ENCODE data around the gene MACROD2. TPM values are rescaled to one million over a fixed set of nuclear protein-coding genes. Genes with fewer than 3 reads are reported as not detected.
A peak's percentile ranks its signal among the peaks of the same experiment; 100 is the strongest.

The MACROD2 gene
- total RNA-seq, 4 donors from 2014 or later, result 4.0 to 14.1 (median 10.4) TPM

DNA sequence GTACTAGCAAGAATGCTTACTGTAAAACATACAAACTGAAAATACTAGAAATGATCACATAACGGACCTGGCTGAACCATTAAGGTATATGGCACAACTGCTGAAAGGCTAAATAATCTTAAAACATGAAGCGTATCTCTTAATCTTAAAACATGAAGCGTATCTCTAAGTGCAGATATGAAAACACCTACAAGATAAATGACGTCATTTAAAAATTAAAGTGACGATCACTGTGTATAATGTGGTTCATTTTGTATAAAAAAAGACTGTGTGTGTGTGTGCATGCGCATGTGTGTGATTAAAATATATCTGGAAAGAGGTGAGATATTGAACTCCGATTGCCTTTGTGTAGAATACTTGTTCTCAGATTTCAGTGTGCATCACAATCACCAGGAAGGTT lies 1797.5 kb downstream of the MACROD2 start:
- Histone ChIP-seq H3K4me3 (no peak overlapping the region), H3K9me3 (no peaks in the 10 kb centered on the region), H3K36me3 (no peaks in the 10 kb centered on the region), H3K4me1 (peaks cover 0 to 17% (median 0%) of the 10 kb centered on the region in 4 donors), H3K27me3 (no peaks in the 10 kb centered on the region), H3K27ac (no peak overlapping the region)
- TF ChIP-seq POLR2A (IDR thresholded peaks at IDR 0.05) (no peak), EP300 (IDR thresholded peaks at IDR 0.05) (no peak)
- TF ChIP-seq, protein P1, sequence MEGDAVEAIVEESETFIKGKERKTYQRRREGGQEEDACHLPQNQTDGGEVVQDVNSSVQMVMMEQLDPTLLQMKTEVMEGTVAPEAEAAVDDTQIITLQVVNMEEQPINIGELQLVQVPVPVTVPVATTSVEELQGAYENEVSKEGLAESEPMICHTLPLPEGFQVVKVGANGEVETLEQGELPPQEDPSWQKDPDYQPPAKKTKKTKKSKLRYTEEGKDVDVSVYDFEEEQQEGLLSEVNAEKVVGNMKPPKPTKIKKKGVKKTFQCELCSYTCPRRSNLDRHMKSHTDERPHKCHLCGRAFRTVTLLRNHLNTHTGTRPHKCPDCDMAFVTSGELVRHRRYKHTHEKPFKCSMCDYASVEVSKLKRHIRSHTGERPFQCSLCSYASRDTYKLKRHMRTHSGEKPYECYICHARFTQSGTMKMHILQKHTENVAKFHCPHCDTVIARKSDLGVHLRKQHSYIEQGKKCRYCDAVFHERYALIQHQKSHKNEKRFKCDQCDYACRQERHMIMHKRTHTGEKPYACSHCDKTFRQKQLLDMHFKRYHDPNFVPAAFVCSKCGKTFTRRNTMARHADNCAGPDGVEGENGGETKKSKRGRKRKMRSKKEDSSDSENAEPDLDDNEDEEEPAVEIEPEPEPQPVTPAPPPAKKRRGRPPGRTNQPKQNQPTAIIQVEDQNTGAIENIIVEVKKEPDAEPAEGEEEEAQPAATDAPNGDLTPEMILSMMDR (IDR thresholded peaks at IDR 0.05), result no peak
- 92 to 95% methylated on average over 7 of the region's 7 CpGs for WGBS, 2 donors
- DNase-seq (ENCODE audit: low spot score in 2 of 2), result no peak

- H3K9me3 ChIP-seq, result no peaks in the 10 kb centered on the region
- H3K36me3 ChIP-seq, result no peaks in the 10 kb centered on the region
- no peak overlapping the region for H3K4me3 ChIP-seq
- H3K4me1 ChIP-seq, result peaks cover 0 to 4% (median 0%) of the 10 kb centered on the region in 4 donors
- 81 to 86% methylated on average over 5 of the region's 5 CpGs for WGBS, 2 donors
- peak overlapping the region in 2 of 4 donors; percentile 38 to 76 for H3K27ac ChIP-seq
- DNase-seq (ENCODE audit: low spot score in 2 of 2), result no peak
- TF ChIP-seq, protein P1 (IDR thresholded peaks at IDR 0.05), result no peak
- TF ChIP-seq EP300 (IDR thresholded peaks at IDR 0.05), result no peak
- TF ChIP-seq POLR2A (IDR thresholded peaks at IDR 0.05), result no peak
- no peaks in the 10 kb centered on the region for H3K27me3 ChIP-seq
Observed at GRCh38 chr20:15794409-15794808, 1799.1 kb downstream of the MACROD2 start.

DNA sequence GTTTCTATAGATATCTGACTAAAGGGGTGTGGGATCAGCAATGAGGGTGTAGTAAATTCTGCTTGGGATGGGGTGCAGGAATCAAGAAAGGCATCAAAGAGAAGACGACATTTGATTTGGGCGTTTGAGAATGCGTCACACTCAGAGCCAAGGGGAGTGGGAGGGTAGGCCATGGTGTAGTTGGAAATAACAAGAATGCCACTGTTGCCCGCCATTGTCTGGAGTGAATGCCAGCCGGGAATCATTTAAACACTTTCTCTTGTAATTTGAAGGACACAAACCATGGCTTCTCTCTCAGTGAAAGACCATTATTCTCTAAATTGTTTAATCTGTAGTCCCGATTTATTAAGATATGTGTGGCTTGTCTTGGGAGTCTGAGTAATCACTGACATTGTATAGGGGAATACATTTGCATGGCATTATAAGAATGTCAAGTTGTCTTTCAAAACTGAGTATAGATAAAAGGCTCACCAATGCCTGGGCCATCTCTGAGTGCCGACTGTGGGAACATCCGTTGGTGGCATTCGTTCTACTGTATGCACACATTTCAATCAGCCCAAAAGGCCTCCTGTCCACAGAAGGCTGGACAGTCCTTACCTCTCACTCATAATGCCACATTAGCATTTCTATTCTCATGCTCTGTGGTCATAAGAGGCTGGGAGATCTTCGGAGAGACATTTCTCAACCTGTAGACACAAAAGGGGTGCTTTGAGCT lies 1800.1 kb downstream of the MACROD2 start:
- TF ChIP-seq POLR2A (IDR thresholded peaks at IDR 0.05), result no peak
- TF ChIP-seq, protein P1 (IDR thresholded peaks at IDR 0.05), result no peak
- TF ChIP-seq EP300 (IDR thresholded peaks at IDR 0.05), result no peak
- WGBS, 2 donors, result 50 to 61% methylated on average over 10 of the region's 10 CpGs

GRCh38 chr20:15799871-15800270 lies 1804.6 kb downstream of the MACROD2 start:
- Histone ChIP-seq H3K27ac (peak overlapping the region in 2 of 4 donors; percentile 55 to 63), H3K4me3 (no peak overlapping the region), H3K27me3 (no peaks in the 10 kb centered on the region), H3K36me3 (no peaks in the 10 kb centered on the region), H3K4me1 (no peaks in the 10 kb centered on the region), H3K9me3 (peaks cover 0 to 3% (median 0%) of the 10 kb centered on the region in 4 donors)
- TF ChIP-seq, protein P1 (IDR thresholded peaks at IDR 0.05), result no peak
- no peak for TF ChIP-seq POLR2A (IDR thresholded peaks at IDR 0.05)
- no peak for TF ChIP-seq EP300 (IDR thresholded peaks at IDR 0.05)
- WGBS, 2 donors, result 39 to 52% methylated on average over 2 of the region's 2 CpGs
- no peak for DNase-seq (ENCODE audit: low spot score in 2 of 2)

More for the DNA sequence above, 1800.1 kb downstream of the MACROD2 start:
- Histone ChIP-seq H3K27me3 (no peaks in the 10 kb centered on the region), H3K4me1 (no peaks in the 10 kb centered on the region), H3K27ac (peak overlapping the region in 2 of 4 donors; percentile 38 to 76), H3K4me3 (no peak overlapping the region), H3K9me3 (peaks cover 0 to 2% (median 0%) of the 10 kb centered on the region in 4 donors), H3K36me3 (no peaks in the 10 kb centered on the region)
- DNase-seq (ENCODE audit: low spot score in 2 of 2), result no peak

- no peak overlapping the region for H3K4me3 ChIP-seq
- no peak for DNase-seq (ENCODE audit: low spot score in 2 of 2)
- H3K9me3 ChIP-seq, result peaks cover 0 to 3% (median 0%) of the 10 kb centered on the region in 4 donors
- no peaks in the 10 kb centered on the region for H3K27me3 ChIP-seq
- no peaks in the 10 kb centered on the region for H3K4me1 ChIP-seq
- H3K36me3 ChIP-seq, result no peaks in the 10 kb centered on the region
- no peak overlapping the region for H3K27ac ChIP-seq
- TF ChIP-seq, protein P1 (IDR thresholded peaks at IDR 0.05), result no peak
- no peak for TF ChIP-seq EP300 (IDR thresholded peaks at IDR 0.05)
- TF ChIP-seq POLR2A (IDR thresholded peaks at IDR 0.05), result no peak
- 91 to 98% methylated on average over 1 of the region's 1 CpG for WGBS, 2 donors
Observed at GRCh38 chr20:15802020-15802419, 1806.7 kb downstream of the MACROD2 start.

Measured in tibial nerve (tissue), 4 donors.